OCI-LY3 (cell line): ENCODE results near the gene KCNIP1.

Experiments
- H2AFZ ChIP-seq: fragments of 200-600, 300-600 bp; shearing (Covaris generic); 2 replicates; pipeline ENCODE4 v1.6.0; 2014; ENCODE audit warnings: antibody characterized with exemption, low read depth, low read length
- H3K27ac ChIP-seq: fragments of 200-600, 300-600 bp; sonication (generic); 2 replicates; pipeline ENCODE4 v1.5.1; 2014; ENCODE audit warnings: mild to moderate bottlenecking, low read length, moderate library complexity, mixed read lengths
- H3K27me3 ChIP-seq: fragments of 200-600, 300-600 bp; sonication (generic); 2 replicates; pipeline ENCODE4 v1.6.1; 2014; ENCODE audit warnings: low read depth, low read length, mixed read lengths
- H3K36me3 ChIP-seq: fragments of 200-600, 300-600 bp; sonication (generic); replicated peaks from 2 replicates; pipeline ENCODE3; 2014; ENCODE audit warnings: low read depth, low read length, mixed read lengths
- H3K4me1 ChIP-seq: fragments of 300-600, 200-600 bp; sonication (generic); 2 replicates; pipeline ENCODE4 v1.6.1; 2014; ENCODE audit warnings: low read length, mixed read lengths
- H3K4me2 ChIP-seq: fragments of 200-600, 300-600 bp; sonication (generic); 2 replicates; pipeline ENCODE4 v1.6.1; 2014; ENCODE audit warnings: low read length, mixed read lengths
- H3K4me3 ChIP-seq: fragments of 300-600, 200-600 bp; sonication (generic); 2 replicates; pipeline ENCODE4 v1.5.1; 2014; ENCODE audit warnings: antibody characterized with exemption, mild to moderate bottlenecking, low read length, moderate library complexity
- H3K79me2 ChIP-seq: fragments of 300-600, 200-600 bp; shearing (Covaris generic); 2 replicates; pipeline ENCODE4 v1.6.1; 2014; ENCODE audit warnings: mild to moderate bottlenecking, low read length, mixed read lengths
- H3K9ac ChIP-seq: fragments of 300-600, 200-600 bp; shearing (Covaris generic); 2 replicates; pipeline ENCODE4 v1.6.0; 2014; ENCODE audit warnings: mild to moderate bottlenecking, low read length, moderate library complexity
- H3K9me3 ChIP-seq: fragments of 200-600, 300-600 bp; shearing (Covaris generic); 2 replicates; pipeline ENCODE4 v1.6.1; 2014; ENCODE audit warnings: low read length, mixed read lengths; ENCODE audit not compliant: insufficient read depth
- H4K20me1 ChIP-seq: fragments of 200-600, 300-600 bp; sonication (generic); 2 replicates; pipeline ENCODE4 v1.6.1; 2016; ENCODE audit warnings: low read length, mixed read lengths; ENCODE audit not compliant: insufficient read depth
- CTCF ChIP-seq: fragments of 200-600, 300-600 bp; sonication (generic); IDR thresholded peaks from 2 replicates; pipeline ENCODE4 v1.5.1; 2014; ENCODE audit warnings: antibody characterized with exemption, low read length, low read depth
- EZH2phosphoT487 ChIP-seq: fragments of 200-600 bp; shearing (Covaris generic); IDR thresholded peaks from 2 replicates; pipeline ENCODE4 v1.6.1; 2018; ENCODE audit warnings: antibody characterized with exemption, mixed run types, low read depth

The KCNIP1 gene

GRCh38 chr5:170551076-170551475 is 47.3 kb downstream of the KCNIP1 start:
- TF ChIP-seq EZH2phosphoT487 (no peak), CTCF (no peak)
- no peak overlapping the region for H3K4me2 ChIP-seq
- H3K79me2 ChIP-seq, result no peaks in the 10 kb centered on the region

GRCh38 chr5:170551622-170552021 is 47.8 kb downstream of the KCNIP1 start:
- H3K4me1 ChIP-seq, result peaks cover 10% of the 10 kb centered on the region
- H3K4me2 ChIP-seq, result no peak overlapping the region
- no peak overlapping the region for H2AFZ ChIP-seq
- no peaks in the 10 kb centered on the region for H3K9me3 ChIP-seq
- no peak overlapping the region for H3K27ac ChIP-seq
- H3K27me3 ChIP-seq, result peaks cover 18% of the 10 kb centered on the region
- no peak overlapping the region for H3K9ac ChIP-seq
- no peaks in the 10 kb centered on the region for H3K79me2 ChIP-seq
- no peaks in the 10 kb centered on the region for H4K20me1 ChIP-seq
- no peak for TF ChIP-seq CTCF
- TF ChIP-seq EZH2phosphoT487, result no peak
- no peak overlapping the region for H3K4me3 ChIP-seq
- no peaks in the 10 kb centered on the region for H3K36me3 ChIP-seq

More at GRCh38 chr5:170551076-170551475, 47.3 kb downstream of the KCNIP1 start:
- H3K36me3 ChIP-seq, result no peaks in the 10 kb centered on the region
- H3K9ac ChIP-seq, result no peak overlapping the region
- peaks cover 21% of the 10 kb centered on the region for H3K27me3 ChIP-seq
- peaks cover 10% of the 10 kb centered on the region for H3K4me1 ChIP-seq
- H3K9me3 ChIP-seq, result no peaks in the 10 kb centered on the region
- no peak overlapping the region for H3K27ac ChIP-seq
- no peak overlapping the region for H3K4me3 ChIP-seq
- H2AFZ ChIP-seq, result no peak overlapping the region
- H4K20me1 ChIP-seq, result no peaks in the 10 kb centered on the region

GRCh38 chr5:170552621-170553115 is 48.8 kb downstream of the KCNIP1 start:
- H4K20me1 ChIP-seq, result no peaks in the 10 kb centered on the region
- H3K9me3 ChIP-seq, result no peaks in the 10 kb centered on the region
- H3K79me2 ChIP-seq, result no peaks in the 10 kb centered on the region
- H3K27ac ChIP-seq, result no peak overlapping the region
- peaks cover 27% of the 10 kb centered on the region for H3K27me3 ChIP-seq
- H3K4me1 ChIP-seq, result peaks cover 10% of the 10 kb centered on the region
- no peak overlapping the region for H3K4me3 ChIP-seq
- no peak overlapping the region for H3K9ac ChIP-seq
- H3K4me2 ChIP-seq, result no peak overlapping the region
- H3K36me3 ChIP-seq, result no peaks in the 10 kb centered on the region
- TF ChIP-seq CTCF (no peak), EZH2phosphoT487 (no peak)
- no peak overlapping the region for H2AFZ ChIP-seq

GRCh38 chr5:170553218-170553617 is 49.4 kb downstream of the KCNIP1 start:
- H3K9me3 ChIP-seq, result no peaks in the 10 kb centered on the region
- no peak overlapping the region for H3K27ac ChIP-seq
- no peaks in the 10 kb centered on the region for H3K36me3 ChIP-seq
- peaks cover 27% of the 10 kb centered on the region for H3K27me3 ChIP-seq
- no peaks in the 10 kb centered on the region for H3K79me2 ChIP-seq
- no peak overlapping the region for H3K4me3 ChIP-seq
- H3K4me1 ChIP-seq, result peaks cover 10% of the 10 kb centered on the region
- no peak overlapping the region for H3K9ac ChIP-seq
- TF ChIP-seq CTCF (no peak), EZH2phosphoT487 (no peak)
- no peak overlapping the region for H3K4me2 ChIP-seq
- no peak overlapping the region for H2AFZ ChIP-seq
- no peaks in the 10 kb centered on the region for H4K20me1 ChIP-seq
